Measurements from ENCODE around the gene KCTD17.
A peak's percentile ranks its signal among the peaks of the same experiment; 100 is the strongest.

Gene KCTD17, protein sequence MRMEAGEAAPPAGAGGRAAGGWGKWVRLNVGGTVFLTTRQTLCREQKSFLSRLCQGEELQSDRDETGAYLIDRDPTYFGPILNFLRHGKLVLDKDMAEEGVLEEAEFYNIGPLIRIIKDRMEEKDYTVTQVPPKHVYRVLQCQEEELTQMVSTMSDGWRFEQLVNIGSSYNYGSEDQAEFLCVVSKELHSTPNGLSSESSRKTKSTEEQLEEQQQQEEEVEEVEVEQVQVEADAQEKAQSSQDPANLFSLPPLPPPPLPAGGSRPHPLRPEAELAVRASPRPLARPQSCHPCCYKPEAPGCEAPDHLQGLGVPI

DNA sequence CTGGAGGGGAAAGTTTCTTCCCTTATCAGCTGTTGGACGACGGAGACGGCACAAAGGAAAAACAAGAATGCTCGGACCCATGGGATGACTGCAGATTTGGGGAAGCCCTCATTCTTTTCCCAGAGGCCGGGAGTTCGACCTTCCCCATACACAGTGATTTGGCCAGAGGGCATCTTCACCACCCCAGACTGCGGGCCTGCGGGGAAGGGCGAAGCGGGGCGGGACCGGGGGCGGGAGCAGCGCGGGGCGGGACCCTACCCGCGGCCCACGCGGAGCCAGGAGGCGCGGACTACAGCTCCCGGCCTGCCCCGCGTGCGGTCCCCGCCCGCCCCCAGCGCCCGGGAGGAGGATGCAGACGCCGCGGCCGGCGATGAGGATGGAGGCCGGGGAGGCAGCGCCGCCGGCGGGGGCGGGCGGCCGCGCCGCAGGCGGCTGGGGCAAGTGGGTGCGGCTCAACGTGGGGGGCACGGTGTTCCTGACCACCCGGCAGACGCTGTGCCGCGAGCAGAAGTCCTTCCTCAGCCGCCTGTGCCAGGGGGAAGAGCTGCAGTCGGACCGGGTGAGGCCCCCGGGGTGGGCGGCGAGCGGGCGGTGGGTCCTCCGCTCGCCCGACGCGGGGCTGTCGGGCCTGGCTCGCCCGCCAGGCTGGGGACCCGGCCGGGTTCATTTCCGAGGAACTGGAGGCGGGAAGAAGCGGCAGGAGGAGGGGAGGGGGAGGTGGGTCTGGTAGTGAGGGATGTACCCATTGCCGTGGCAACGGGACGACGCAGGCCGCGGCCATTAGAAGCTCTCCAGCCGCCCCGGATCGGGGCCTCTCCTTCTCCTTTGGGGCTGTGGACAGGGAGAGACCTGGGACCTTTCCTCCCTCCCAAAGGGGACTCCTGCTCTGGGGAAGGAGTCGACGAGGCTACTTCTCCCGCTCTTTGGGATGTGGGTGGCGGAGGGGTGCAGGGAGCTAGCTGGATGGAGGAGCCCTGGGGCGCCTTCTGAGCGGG lies at the start of gene KCTD17:
Gene KCTD17, plus strand, starts transcription at position 352 of the 995 bp plus-strand sequence. Its CDS starts 19 bp downstream, at position 371.
- DNase-seq: peak; percentile 65

DNA sequence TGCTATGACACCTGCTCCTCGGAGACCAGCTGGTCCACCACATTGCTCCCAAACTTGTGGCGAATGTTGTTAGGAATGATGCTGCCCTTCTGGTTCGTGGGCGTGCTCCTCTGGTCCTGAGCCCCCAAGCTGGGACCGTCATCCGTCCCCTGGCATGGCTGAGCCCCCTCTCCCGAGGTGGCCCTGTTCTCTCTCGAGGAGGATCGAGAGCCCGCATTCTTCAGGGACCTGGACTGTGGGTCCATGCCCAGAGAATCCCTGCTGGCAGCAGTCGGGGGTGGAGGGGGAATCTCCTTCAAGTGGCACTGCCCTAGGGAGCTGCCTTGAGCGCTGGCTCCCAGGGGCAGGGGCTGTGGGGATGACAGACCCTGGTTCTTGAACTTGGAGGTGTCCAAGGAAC lies 49.7 kb upstream of the KCTD17 start:
- no peak for DNase-seq

DNA sequence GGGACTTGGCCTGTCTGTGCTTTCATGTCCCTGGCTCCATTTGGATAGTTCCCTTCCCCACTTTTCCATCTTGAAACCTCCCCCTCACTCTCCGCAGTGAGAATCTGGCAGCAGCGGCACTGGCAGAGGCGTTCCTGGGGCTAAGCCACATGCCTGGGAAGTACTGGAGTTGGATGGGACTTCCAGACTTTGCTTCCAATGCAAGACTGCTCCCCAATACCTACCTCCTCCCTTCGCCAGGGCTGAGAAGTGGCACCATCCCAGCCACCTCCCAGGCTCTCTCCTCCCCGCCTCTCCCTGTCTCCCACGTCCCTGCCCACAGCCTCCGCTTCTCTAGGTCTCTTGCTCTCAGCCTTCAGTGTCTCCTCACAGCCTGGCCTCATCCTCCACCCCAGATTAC lies 48.9 kb upstream of the KCTD17 start:
- no peak for DNase-seq

DNA sequence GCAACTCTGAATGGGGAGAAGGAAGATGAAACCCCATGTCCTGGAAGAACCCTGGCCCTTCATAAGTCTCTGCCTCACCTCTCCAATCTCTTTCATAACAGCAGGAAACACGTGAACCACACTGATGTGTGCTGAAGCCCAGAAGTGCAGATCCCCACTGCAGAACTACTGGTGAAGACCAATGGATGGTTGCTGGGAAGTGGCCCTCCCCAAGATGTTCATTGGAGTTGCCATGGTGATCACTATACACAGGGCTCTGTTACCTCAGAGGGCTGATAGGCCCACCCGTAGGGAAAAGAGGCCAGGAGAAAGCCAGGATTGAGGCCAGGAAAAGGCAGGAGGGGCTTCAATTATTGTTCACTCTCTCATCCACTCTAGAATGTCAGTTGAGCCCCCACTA lies 43.9 kb upstream of the KCTD17 start:
- no peak for DNase-seq

DNA sequence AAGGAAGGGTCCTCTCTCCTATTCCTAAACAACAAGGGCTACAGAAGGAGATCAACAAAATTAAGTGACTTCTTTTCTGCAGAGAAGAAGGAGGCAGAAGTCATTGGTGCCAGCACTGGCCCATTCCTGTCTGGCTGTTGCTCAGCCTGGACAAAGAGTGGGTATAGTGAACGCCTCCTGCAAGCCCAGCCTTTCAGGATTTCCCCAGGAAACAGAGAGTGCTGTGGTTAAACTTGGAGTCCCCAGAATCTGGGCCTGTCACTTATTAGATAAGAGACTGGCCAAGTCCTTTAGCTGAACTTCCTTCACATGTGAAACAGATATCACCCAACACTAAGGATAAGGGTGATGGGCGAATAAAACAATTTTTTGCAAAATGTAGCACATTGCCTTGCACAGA lies 43.2 kb upstream of the KCTD17 start:
- DNase-seq: no peak

DNA sequence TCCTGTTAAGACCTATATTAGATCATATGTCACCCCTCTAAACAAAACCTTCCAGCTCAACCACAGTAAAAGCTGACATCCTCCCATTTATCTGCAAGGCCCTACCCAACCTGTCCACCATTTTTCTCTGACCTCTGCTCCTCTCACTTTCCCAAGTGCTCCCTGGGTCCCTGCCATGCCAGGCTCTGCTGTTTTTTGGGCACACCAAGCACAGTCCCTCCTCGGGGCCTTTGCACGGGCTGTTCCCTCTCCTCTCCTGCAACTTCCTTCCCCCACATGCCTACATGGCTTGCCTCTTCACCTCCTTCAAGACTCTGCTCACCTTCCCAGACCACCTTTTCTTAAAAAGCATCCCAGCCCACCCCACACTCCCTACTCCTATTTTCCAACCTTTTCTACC lies 42.1 kb upstream of the KCTD17 start:
- no peak for DNase-seq

DNA sequence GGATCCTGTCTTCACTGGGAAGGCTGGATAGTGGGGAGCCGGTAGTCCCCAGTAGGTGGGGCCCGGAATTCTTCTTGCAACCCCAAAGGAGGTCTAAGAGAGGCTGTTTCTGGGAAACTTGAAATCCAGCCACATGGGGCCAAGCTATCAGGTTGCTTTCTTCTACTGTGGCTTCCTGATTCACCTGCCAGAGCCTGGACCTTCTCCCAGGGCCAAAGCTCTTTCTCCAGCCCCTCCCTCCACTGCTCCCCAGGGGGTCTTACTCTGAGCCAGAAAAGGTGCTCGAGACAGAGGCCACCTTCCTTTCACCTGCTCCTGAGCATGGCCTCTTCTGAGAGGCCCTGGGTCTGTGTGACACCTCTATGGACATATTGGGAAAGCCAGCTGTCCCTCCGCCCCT lies 41.4 kb upstream of the KCTD17 start:
- no peak for DNase-seq

DNA sequence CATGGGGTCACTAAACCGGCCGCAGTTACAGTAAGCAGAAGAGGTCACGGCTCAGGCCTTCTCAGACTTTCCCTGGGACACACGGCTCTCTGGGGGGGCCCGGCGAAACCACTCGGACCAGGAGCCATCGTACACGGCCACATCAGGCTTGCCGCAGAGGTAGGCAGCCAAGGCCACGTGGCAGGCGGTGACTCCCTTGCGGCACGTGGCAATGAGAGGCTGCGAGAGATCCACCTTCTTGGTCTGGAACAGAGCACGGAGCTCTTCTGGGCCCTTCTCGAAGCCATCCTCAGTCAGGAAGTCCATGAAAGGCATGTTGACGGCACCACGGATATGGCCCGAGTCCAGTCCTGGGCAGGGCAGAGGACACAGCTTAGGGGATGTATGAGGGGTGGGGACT lies 40.6 kb upstream of the KCTD17 start:
- DNase-seq: no peak

DNA sequence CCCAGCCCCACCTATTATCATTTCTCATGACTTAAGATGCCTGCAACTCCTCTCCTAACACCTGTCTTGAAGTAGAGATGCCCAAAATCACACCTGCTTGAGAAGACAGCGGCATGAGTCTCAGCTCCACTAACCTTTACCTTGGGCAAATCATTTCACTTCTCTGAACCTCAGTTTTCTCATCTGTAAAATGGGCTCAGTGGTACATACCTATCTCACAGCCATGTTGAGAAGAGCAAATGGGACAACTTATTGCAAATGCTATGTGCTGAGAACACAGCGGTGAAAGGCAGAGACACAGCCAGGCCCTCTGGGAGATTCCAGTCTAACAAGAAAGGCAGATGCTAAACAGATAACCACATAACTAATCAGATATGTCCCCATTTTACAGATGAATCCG lies 40.1 kb upstream of the KCTD17 start:
- no peak for DNase-seq

DNA sequence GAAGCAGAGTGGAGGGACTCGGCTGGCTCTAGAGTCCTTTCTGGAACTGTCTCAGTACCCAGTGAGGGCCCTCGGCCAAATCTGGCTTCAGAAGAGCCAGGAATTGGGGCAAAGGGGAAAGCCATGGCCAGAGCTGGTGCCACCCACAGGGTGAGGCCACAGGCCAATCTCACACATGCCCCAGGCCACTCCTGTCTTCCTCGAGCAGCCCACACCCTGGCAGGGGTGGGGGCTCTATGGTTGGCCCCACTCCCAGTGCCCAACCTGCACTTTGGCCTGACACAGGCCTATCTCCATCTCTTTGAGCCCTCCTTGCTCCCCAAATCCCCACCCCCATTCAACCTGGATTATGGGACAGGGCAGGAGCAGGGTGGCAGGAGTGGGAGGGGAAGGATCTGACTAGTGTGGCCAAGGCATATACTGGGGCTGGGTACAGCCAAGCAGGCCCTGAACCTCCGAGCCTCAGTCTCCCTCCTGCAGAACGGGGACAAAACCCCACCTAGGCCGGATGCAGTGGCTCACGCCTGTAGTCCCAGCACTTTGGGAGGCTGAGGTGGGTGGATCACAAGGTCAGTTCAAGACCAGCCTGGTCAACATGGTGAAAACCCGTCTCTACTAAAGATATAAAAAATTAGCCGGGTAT lies 39.2 kb upstream of the KCTD17 start:
- no peak for DNase-seq

DNA sequence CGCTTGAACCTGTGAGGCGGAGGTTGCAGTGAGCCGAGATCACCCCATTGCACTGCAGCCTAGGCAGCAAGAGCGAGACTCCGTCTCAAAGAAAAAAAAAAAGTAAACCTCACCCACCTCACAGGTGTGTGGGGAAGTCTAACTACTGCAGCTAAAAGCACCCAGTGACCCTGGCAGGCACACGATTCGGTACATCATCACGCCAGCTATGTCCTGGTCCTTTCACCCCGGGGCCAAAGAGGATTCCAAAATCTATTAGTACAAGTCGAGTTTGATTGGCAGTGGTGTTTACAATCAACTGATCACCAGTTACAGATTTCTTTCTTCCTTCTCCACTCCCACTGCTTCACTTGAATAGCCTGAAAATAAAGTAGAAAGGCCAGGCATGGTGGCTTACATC lies 38.6 kb upstream of the KCTD17 start:
- no peak for DNase-seq

DNA sequence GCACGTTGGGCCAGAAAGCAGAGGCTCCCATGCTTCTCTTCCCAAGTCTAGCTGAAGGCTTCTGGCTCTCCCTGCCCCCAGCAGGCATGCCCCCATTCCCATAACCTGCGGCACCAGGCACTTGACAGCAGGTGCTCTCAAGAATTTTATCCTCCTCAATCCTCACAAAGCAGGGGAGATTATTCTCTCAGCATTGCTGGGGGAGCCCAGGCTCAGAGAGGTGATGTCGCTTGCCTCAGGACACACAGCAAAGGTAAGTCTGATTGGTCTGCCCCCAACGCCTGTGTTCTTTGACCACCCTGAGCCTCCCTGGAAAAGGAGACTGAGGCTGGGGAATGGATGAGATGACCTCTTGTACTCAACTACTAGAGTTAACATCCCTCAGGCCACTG lies 37.1 kb upstream of the KCTD17 start:
- DNase-seq: no peak

DNA sequence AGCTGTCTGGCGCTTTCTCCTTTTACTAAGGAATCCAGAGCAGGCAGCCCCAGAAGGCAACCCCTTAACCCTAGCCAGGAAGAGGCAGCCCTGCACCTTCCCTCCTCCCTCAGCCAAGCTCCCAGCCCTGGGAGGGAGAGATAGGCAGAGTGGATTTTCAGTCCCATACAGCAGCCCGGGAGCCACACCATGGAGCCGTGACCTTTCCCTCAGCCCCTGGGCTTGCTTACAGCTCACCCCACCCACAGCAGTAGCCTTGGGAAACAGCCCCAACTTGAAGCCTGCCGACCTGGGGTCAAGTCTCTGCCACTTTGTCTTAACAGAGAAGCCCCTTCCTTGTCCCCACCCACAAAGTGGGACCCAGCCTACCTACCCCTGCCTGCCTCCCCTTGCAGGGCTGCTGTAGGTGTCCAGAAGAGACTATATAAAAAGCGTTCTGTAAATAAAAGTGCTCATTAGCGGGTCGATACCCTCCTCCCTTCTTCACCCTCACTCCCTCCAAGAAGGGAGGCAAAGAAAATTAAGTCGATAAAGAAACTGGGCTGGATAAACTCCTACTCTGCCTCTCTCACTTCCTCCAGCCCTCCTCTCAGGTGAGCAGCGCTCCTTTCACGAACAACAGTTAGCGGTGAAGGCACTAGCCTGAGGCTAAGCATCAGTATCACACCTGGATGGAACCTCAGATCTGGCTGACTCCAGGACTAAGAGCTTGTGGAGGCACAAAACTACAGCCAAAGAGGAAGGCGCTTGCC lies 36.5 kb upstream of the KCTD17 start:
- no peak for DNase-seq

DNA sequence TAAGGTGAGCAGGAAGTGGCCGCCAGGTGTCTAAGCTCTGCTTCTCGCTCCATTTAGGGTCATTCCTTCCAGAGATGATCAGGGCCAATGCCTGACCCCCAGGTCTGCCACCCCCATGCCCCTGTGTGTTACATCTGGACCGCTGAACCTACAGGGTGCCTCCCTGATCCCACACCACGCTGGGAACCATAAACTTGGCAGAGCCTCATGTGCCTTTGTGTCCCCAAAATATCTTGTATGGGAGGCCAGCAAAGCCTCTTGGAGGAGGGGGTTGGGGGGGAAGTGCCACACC lies 36.0 kb upstream of the KCTD17 start:
- DNase-seq: no peak

DNA sequence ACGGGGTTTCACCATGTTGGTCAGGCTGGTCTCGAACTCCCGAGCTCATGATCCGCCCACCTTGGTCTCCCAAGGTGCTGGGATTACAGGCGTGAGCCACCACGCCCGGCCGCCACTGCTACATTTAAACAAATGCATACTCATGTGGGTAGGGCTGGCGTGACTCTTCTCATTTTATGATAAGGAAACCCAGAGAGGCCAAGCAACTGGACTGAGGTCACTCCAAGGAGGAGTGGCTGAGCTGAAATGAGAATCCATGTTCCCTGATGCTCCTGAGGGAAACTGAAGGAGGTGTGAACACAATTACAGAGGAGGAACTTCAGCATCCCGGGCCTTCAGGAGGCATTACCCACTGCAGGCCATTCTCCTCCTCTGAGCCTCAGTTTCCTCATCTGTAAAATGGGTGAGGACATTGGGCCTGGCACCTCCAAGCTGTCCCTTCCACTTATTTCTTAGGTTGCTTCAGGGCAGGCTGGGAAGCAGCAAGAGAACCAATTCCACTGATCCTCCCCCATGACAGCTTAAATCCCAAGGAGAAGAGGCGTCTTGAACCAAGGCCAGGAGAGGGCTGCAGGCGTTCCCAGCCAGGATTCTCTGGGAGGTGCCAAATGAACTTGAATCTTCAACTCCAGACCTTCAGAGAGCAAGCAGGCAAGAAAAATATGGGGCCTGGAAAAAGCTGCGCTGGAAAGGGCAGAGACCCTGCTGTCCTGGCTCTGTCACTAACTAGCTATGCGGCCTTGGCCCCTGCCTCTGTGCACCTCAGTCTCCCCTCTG lies 35.2 kb upstream of the KCTD17 start:
- DNase-seq: no peak

DNA sequence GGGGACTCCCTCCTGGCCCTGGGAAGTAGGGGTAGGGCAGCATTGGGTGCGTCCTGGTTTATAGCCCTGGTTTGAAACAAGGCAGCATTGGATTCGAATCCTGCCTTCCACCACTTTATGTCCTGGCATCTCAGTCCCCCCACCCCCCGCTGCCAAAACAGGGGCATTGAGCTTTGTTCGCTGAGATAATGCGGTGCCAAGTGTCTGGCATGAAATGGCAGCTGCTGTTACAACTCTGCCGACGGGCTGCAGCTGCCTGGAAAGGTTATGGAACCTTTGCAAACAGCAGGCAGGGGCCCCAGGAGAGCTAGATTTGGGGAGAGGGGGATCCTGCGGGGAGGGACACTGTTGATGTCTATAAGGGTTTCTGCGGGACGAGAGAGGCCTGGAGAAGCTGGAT lies 34.2 kb upstream of the KCTD17 start:
- no peak for DNase-seq

DNA sequence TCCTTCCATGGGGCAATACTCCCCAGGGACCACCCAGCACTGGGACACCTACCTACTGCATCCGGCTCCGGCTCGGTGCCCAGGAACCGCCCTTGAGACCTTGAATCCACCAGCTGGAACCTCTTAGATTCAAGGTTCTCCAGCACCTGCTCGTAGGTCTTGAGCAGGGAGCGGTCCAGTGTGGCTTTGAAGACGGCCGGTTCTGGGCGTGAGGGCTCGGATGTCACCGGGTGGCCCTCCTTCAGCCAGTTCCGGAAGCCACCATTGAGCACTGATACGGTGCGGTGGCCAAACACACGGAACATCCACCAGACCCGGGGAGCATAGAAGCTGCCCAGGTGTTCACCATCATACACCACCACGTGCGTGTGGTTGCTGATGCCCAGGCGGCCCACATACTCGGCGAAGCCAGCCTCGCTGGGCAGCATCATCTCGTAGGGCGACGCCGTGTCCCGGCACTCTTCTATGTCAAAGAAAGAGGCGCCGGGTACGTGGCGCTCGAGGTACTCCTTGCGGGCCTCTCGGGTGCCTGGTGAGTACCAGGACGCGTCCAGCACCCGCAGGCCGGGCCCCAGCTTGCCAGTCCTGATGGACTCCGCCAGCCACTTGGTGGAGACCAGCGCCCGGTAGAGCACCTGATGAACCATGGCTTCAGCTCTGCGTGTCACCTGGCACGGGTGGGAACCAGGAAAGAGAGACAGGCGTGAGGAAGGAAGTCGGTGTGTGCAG lies 33.3 kb upstream of the KCTD17 start:
- DNase-seq: no peak

DNA sequence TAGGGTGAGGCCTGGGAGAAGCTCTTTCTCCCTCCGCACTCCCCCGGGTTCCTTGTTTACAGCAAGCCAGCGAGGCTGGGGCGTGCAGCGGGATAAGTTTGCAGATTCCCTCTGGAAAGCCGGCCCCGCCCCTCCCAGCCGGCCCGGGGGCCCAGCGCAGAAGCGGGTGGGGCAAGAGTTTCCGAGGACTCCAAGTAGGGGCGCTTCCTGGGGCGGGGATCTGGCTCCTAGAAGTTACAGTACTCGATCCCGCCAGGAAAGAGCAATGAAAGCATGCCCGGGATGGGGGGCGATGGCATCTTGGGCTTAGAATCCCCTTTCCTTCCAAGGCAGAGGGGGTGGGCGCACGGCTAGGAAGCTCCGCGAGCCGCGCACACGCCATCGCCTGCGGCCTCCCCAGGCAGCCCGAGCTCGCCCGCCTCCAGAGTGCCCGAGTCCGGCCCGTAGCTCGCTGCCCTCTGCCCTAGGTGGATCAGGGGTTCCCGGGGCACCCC lies 32.7 kb upstream of the KCTD17 start:
- DNase-seq: no peak

DNA sequence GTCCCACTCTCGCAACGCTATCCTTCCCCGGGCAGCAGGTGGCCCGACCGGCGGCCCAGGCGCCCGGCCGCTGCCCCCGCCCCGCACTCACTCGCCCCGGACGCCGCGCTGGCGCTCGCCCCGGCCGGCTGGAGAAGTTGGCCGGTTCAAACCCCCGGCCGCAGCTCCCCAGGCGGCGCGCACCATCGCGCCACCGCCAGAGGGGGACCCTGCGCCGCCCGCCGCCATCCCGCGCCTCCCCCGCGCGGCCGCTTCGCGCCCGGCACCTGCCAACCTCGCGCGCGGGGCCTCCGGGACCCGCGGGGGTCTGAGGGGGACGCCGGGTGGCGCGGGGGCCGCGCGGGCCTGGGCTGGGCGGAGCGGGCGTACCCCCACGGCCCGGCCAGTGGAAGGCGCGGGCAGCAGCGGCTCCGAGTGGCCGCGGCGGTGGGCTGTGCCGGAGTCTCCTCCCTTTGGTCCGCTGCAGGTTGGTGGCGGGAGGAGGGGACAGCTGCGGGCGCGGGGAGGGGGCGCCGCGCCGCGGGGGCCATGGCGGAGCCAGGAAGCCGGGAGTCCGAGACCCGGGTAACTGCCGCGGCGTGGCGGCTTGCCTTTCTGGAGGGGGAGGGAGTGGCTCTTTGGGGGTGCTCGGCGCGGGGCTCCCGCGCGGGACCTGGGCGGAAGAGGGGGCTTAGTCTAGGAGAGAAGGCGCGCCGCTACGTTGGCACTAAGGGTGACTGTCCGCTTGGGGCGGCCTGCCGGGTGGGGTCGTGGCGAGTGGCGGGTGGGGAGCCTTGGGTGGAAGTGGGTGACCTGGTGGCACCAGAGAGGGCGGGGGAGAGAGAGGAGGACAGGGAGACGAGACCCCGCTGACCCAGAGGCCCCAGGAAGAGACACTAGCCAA lies 32.0 kb upstream of the KCTD17 start, which contains the start of the genes MPST and TST:
Gene MPST, plus strand, starts transcription at position 434 of the 883 bp plus-strand sequence. Its CDS starts 95 bp downstream, at position 529.
Gene TST, minus strand, starts transcription at position 139 of the 883 bp plus-strand sequence. CDS start 715 bp downstream, outside the sequence.
- DNase-seq: peak; percentile 17

DNA sequence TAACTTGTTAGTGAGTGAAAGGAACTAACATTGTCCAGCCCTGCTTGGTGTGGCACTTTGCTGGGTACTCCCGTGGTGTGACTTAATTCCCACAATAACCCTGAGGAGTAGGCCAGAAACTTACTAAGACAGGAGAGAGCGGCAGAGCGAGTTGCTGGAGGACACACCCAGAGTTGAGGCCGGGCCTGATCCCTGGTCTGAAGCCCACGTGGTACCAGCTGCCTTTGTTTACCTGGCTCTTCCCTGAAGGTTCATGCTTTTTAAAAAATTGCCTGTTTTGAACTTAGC lies 31.4 kb upstream of the KCTD17 start:
- DNase-seq: no peak
